Measurements from ENCODE around the gene CITED1. TPM values are rescaled to one million over a fixed set of nuclear protein-coding genes. Genes with fewer than 3 reads are reported as not detected.

CITED1 gene
- total and polyA plus RNA-seq, 2 of the 13 experiments (the other 11 are each of a cell fraction or from before 2014, with no cell fraction given), result 0.09 TPM; not detected in 1

DNA sequence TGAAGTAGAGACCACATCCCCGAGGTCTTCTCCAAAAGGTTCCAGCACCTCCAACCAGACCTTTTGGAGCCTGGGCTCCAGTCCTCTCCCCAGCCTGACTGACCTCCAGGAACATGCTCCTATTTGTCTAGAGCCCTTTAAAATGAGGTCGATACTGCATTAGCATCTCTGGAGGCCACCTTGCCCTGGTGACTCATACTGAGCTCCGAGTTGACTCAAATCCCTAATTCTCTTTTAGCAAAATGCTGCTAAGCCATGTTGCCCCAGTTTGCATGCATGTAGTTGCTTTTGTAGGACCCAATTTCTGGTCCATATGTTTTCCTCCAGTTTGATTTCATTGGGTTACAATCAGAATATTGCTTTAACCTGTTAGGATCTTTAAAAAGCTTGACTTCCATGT lies 43.5 kb upstream of the CITED1 start (continued):
- TF ChIP-seq, protein P1, sequence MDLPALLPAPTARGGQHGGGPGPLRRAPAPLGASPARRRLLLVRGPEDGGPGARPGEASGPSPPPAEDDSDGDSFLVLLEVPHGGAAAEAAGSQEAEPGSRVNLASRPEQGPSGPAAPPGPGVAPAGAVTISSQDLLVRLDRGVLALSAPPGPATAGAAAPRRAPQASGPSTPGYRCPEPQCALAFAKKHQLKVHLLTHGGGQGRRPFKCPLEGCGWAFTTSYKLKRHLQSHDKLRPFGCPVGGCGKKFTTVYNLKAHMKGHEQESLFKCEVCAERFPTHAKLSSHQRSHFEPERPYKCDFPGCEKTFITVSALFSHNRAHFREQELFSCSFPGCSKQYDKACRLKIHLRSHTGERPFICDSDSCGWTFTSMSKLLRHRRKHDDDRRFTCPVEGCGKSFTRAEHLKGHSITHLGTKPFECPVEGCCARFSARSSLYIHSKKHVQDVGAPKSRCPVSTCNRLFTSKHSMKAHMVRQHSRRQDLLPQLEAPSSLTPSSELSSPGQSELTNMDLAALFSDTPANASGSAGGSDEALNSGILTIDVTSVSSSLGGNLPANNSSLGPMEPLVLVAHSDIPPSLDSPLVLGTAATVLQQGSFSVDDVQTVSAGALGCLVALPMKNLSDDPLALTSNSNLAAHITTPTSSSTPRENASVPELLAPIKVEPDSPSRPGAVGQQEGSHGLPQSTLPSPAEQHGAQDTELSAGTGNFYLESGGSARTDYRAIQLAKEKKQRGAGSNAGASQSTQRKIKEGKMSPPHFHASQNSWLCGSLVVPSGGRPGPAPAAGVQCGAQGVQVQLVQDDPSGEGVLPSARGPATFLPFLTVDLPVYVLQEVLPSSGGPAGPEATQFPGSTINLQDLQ (CRISPR knock-in tag; IDR thresholded peaks at IDR 0.05), result no peak
- no peak for TF ChIP-seq ZNF367 (CRISPR knock-in tag; IDR thresholded peaks at IDR 0.05; ENCODE audit: borderline replicate concordance)

DNA sequence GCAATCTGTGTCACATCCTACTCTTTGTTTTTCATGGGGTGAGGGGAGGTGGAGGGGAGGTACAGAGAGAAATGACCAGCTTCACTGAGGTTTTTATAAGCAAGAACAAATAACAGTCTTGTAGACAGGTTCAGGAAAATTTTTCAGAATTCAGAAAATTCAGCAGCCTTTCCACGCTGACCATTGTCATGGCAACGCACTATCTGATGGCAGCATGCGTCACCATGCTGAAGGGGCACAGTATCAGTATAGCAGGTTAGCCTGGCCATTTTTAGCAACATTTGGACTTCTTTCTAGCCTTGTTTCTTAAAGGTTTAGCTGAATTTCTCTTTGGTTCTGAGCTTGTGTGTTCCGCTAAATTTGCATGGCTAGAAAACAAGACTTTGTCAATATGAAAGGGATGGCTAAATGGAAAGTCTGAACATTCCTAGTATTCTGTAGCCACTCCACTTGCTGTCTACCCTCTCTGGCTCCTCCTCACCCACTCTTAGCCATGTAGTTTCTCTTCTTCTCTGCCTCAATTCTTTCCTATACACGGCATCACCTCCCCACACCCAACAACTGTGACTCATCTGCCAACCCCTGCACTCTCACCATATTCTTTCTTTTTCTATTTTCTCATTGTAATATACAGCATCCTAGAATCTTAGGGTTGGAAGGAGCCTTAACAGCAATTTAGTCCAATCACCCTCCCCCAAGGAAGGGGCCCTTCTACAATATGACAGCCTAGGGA lies 42.7 kb upstream of the CITED1 start:
- H3K27ac ChIP-seq (ENCODE audit: extremely low read length, insufficient read depth, low read length), result no peak overlapping the region
- no peaks in the 10 kb centered on the region for H3K4me1 ChIP-seq (ENCODE audit: insufficient read depth, low read length)
- in situ Hi-C loops (cut with HindIII; ENCODE audit: extremely low pct_ligation_motif_present, low pct_unique_long_range_greater_than_20kb), result no loop called here
- H2AFZ ChIP-seq (ENCODE audit: low read length), result no peak overlapping the region
- FAIRE-seq (no peak), ATAC-seq (no peak), DNase-seq (ENCODE audit: low spot score) (no peak)
- no peak overlapping the region for H3K9ac ChIP-seq (ENCODE audit: insufficient read depth, low read depth, low read length)
- WGBS (ENCODE audit: low lambda C conversion rate), result 98% methylated on average over 5 of the region's 5 CpGs
- no peaks in the 10 kb centered on the region for H4K20me1 ChIP-seq (ENCODE audit: insufficient read depth, low read length)
- ChIA-PET POLR2A (no interaction called here), CTCF (ENCODE audit: low intra/inter-chr PET ratio, low total read pairs) (no interaction called here)
- no peaks in the 10 kb centered on the region for H3K27me3 ChIP-seq (ENCODE audit: control insufficient read depth in 1 of 2, insufficient read depth in 2 of 2, low read length in 2 of 2)
- no peak overlapping the region for H3K4me3 ChIP-seq (replicated peaks in 1 of 3; ENCODE audit: insufficient read depth in 1 of 3, low read depth in 2 of 3, low read length in 3 of 3)
- intact Hi-C loops (cut with micrococcal nuclease; ENCODE audit: unreplicated experiment), result no loop called here
- H3K79me2 ChIP-seq (ENCODE audit: insufficient read depth, low read length), result no peaks in the 10 kb centered on the region
- H3K4me2 ChIP-seq (ENCODE audit: low read depth, low read length), result no peak overlapping the region
- H3K36me3 ChIP-seq (replicated peaks in 1 of 2; ENCODE audit: control insufficient read depth in 1 of 2, insufficient read depth in 2 of 2, low read length in 2 of 2), result no peaks in the 10 kb centered on the region
- no TSS peak for BruUV-seq (replicated peaks)
- H3K9me3 ChIP-seq (ENCODE audit: low read length), result no peaks in the 10 kb centered on the region
- TF ChIP-seq, protein P2, sequence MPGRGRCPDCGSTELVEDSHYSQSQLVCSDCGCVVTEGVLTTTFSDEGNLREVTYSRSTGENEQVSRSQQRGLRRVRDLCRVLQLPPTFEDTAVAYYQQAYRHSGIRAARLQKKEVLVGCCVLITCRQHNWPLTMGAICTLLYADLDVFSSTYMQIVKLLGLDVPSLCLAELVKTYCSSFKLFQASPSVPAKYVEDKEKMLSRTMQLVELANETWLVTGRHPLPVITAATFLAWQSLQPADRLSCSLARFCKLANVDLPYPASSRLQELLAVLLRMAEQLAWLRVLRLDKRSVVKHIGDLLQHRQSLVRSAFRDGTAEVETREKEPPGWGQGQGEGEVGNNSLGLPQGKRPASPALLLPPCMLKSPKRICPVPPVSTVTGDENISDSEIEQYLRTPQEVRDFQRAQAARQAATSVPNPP (CRISPR knock-in tag; IDR thresholded peaks at IDR 0.05), result no peak
- TF ChIP-seq ZNF605 (CRISPR knock-in tag; IDR thresholded peaks at IDR 0.05) (no peak), KAT2B (IDR thresholded peaks at IDR 0.05; ENCODE audit: borderline replicate concordance, low read depth, low read length) (no peak), SRSF1 (optimal IDR thresholded peaks at IDR 0.05; ENCODE audit: low read depth, low read length) (no peak), ZBTB21 (CRISPR knock-in tag; IDR thresholded peaks at IDR 0.05) (no peak), ZNF274 (CRISPR knock-in tag; IDR thresholded peaks at IDR 0.05) (no peak), ZFP36L1 (CRISPR knock-in tag; IDR thresholded peaks at IDR 0.05) (no peak), ZNF557 (CRISPR knock-in tag; IDR thresholded peaks at IDR 0.05) (no peak), ZMYM2 (CRISPR knock-in tag; IDR thresholded peaks at IDR 0.05) (no peak), AHR (CRISPR knock-in tag; IDR thresholded peaks at IDR 0.05) (no peak), WIZ (CRISPR knock-in tag; IDR thresholded peaks at IDR 0.05) (no peak), ZIK1 (CRISPR knock-in tag; IDR thresholded peaks at IDR 0.05; ENCODE audit: borderline replicate concordance, low read depth) (no peak)
- TF ChIP-seq, protein P3, sequence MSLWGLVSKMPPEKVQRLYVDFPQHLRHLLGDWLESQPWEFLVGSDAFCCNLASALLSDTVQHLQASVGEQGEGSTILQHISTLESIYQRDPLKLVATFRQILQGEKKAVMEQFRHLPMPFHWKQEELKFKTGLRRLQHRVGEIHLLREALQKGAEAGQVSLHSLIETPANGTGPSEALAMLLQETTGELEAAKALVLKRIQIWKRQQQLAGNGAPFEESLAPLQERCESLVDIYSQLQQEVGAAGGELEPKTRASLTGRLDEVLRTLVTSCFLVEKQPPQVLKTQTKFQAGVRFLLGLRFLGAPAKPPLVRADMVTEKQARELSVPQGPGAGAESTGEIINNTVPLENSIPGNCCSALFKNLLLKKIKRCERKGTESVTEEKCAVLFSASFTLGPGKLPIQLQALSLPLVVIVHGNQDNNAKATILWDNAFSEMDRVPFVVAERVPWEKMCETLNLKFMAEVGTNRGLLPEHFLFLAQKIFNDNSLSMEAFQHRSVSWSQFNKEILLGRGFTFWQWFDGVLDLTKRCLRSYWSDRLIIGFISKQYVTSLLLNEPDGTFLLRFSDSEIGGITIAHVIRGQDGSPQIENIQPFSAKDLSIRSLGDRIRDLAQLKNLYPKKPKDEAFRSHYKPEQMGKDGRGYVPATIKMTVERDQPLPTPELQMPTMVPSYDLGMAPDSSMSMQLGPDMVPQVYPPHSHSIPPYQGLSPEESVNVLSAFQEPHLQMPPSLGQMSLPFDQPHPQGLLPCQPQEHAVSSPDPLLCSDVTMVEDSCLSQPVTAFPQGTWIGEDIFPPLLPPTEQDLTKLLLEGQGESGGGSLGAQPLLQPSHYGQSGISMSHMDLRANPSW (CRISPR knock-in tag; IDR thresholded peaks at IDR 0.05; ENCODE audit: borderline replicate concordance), result no peak
- TF ChIP-seq, protein P4, sequence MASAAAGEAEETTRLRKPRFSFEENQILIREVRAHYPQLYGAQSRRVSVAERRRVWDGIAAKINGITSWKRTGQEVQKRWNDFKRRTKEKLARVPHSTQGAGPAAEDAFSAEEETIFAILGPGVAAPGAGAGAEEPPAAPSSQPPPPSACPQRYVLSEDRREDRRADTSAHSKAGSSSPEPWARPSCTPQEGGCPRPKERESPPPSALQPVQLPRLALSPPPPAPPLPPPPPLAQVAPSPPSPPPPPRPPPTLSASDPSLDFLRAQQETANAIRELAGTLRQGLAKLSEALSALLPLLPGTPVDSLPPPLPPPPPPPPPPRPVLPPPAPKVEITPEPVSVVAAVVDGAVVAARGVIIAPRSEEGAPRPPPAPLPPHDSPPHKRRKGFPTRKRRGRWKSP (CRISPR knock-in tag; IDR thresholded peaks at IDR 0.05), result no peak
